ENCODE measurements around the gene STARD10.

Gene STARD10

GRCh38 chr11:72820439-72821139 is 26.7 kb upstream of the STARD10 start:
- TF ChIP-seq, protein P1, sequence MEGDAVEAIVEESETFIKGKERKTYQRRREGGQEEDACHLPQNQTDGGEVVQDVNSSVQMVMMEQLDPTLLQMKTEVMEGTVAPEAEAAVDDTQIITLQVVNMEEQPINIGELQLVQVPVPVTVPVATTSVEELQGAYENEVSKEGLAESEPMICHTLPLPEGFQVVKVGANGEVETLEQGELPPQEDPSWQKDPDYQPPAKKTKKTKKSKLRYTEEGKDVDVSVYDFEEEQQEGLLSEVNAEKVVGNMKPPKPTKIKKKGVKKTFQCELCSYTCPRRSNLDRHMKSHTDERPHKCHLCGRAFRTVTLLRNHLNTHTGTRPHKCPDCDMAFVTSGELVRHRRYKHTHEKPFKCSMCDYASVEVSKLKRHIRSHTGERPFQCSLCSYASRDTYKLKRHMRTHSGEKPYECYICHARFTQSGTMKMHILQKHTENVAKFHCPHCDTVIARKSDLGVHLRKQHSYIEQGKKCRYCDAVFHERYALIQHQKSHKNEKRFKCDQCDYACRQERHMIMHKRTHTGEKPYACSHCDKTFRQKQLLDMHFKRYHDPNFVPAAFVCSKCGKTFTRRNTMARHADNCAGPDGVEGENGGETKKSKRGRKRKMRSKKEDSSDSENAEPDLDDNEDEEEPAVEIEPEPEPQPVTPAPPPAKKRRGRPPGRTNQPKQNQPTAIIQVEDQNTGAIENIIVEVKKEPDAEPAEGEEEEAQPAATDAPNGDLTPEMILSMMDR (IDR thresholded peaks at IDR 0.05; ENCODE audit: borderline replicate concordance, insufficient read depth, low read depth, low read length): no peak
- no peak overlapping the region for H3K4me3 ChIP-seq (ENCODE audit: low read depth, low read length)

DNA sequence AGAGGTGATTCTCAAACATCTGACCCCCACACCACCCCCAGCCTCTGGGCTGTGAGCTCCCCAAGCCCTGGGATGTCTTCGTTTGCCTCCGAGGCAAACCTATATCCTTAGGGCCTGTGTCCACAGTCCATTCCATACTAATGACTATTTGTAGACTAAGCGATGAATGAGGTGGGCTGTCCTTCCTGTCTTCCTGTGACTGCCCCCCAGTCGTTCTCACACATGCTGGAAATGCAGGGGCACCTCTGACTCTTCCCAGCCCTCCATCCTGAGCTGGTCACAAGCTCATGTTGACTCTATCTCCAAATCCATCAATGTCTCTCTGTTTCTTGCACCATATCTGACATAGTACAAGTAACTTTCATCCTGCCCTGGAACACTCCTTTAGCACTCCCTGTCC is 25.1 kb upstream of the STARD10 start:
- TF ChIP-seq, protein P1 (IDR thresholded peaks at IDR 0.05; ENCODE audit: borderline replicate concordance, insufficient read depth, low read depth, low read length): no peak
- no peak overlapping the region for H3K4me3 ChIP-seq (ENCODE audit: low read depth, low read length)

- TF ChIP-seq, protein P1 (IDR thresholded peaks at IDR 0.05; ENCODE audit: borderline replicate concordance, insufficient read depth, low read depth, low read length): no peak
- H3K4me3 ChIP-seq (ENCODE audit: low read depth, low read length): no peak overlapping the region
Observed at GRCh38 chr11:72817966-72818365, 24.1 kb upstream of the STARD10 start.

- TF ChIP-seq, protein P1 (IDR thresholded peaks at IDR 0.05; ENCODE audit: borderline replicate concordance, insufficient read depth, low read depth, low read length): no peak
- no peak overlapping the region for H3K4me3 ChIP-seq (ENCODE audit: low read depth, low read length)
Observed at GRCh38 chr11:72816404-72816990, 22.6 kb upstream of the STARD10 start.

GRCh38 chr11:72815110-72815618 is 21.3 kb upstream of the STARD10 start:
- TF ChIP-seq, protein P1 (IDR thresholded peaks at IDR 0.05; ENCODE audit: borderline replicate concordance, insufficient read depth, low read depth, low read length): no peak
- peak overlapping the region; percentile 87 for H3K4me3 ChIP-seq (ENCODE audit: low read depth, low read length)

GRCh38 chr11:72814286-72815109 is 20.7 kb upstream of the STARD10 start, which contains the start of gene ATG16L2:
Gene ATG16L2 (plus strand): TSS chr11:72814411. CDS start chr11:72814446, 35 bp downstream.
- TF ChIP-seq, protein P1 (IDR thresholded peaks at IDR 0.05; ENCODE audit: borderline replicate concordance, insufficient read depth, low read depth, low read length): peak; percentile 24; the same call in 1 of the 2 replicates
- H3K4me3 ChIP-seq (ENCODE audit: low read depth, low read length): peak within 1 kb of the TSS; percentile 87

Data from GM12875 (cell line).